ENCODE measurements around the gene NRF1.

Gene NRF1

DNA sequence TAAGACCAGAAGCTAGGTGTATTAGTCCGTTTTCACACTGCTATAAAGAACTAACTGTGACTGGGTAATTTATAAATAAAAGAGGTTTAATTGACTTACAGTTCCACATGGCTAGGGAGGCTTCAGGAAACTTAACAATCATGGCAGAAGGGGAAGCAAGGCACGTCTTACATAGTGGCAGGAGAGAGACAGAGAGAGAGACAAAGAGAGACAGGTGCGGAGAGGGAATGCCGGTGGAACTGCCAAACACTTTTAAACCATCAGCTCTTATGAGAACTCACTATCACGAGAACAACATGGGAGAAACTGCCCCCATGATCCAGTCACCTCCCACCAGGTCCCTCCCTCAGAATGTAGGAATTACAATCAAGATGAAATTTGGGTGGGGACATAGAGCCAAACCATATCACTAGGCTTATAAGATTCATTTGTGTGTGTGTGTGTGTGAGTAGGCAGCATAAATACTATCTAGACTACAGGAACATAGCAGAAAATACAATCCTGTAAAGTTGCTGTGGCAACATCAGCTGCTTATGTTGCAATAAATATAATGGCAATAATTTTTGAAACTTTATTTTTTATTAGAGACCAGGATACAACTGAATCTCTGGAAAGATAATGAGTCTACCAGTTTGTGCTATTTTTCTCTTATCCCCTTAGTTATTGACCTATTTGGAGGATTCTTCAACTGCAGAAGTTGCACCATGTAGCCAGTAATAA, 77.1 kb downstream of the NRF1 start:
- DNase-seq: no peak

DNA sequence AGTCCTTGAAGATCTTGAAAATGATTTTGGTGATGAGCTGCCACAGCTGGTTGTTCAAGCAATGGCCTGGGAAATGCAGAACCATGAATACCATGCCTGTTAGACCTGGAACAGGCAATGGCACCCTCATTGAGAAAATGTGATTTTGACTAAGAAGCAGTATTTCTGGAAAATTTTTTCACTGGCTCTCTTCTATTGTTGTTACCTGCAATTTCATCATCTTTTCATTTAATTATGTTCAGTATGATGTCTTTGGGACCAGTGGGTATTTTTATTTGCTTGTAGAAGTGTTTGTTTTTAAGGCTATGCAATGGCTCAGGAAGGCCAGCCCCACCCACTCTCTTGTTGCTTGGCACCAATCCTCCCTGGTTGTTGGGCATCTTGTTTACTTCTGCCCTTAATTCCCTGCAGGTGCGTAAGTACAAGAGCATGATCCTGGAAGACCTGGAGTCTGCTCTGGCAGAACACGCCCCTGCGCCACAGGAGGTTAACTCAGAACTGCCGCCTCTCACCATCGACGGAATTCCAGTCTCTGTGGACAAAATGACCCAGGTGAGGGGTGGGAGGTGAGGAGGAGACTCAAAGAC, 78.6 kb downstream of the NRF1 start:
- DNase-seq: no peak

DNA sequence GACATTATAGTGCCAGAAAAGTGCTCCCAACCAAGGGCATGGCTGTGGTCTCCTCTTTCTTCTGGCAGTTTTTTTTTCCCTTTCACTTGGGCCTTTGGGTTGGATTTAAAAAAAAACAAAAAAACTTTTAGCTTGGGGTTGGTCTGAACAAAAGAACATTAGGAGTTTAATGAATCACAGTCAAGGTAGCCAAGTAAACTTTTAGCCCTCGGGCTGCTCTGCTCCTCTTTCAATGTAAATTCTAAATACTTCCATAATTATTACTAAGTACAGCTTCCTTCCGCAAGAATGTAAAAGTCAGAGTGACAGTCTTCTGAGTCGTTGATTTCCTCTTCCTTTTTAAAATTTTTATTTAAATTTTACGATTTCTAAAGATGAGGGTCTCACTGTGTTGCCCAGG, 79.2 kb downstream of the NRF1 start:
- no peak for DNase-seq

DNA sequence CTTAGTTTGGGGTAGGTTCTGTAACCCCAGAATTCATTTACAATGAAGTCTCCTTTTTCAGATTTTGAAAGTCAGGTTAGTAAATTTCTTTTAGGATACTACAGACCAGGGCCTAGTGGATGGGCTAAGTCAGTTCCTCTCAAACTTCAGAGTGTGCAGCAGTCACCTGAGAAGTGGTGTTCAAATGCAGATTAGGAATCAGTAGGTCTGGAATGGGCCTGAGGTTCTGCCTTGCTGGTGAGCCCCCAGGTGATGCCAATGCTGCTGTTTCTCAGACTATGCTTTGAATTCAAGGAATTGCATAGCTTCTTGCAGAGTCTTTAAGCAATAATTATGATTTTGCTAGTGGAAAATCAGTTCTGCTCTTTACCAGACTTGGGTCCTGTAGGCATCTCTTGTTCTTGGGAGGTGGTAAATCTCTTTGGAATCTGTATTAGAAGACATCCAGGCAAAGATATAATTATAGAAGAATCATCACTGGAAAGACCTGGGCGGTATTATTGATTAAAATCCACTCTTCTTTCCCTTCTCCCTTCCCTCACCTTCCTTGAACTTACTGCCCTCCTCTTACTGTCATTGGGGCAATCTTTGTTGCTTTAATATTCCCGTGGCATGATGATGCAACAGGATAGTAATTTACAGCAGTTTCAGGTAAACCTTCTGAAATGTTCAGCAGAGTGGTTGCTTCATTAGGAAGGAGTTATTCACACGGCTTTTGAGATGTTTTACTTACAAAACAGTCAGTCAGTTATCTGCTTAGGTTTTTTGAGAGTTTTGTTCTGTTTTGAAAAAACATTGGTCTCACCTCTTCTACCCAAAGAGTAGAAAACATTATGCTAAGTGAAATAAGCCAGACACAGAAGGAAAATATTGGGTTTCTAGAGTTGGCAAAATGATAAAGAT, 87.2 kb downstream of the NRF1 start:
- DNase-seq: no peak

DNA sequence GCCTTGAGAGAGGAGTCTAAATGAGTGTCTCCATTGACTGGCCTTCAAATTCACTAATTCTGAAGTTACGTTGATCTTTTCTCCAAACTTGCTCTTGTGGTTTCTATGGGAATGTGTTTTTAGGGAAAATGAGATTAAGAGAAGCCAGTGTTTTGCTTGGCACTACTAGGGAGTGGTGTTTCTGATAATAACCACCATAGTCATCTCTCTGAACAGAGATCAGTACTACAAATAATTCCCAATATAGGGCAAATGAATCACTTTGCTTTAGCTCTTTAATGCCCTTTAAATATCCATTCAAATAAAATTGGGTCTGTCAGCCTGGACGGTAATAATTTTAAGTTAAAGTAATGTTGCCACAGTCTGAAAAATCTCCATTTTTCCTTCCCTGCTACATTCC, 90.8 kb downstream of the NRF1 start:
- no peak for DNase-seq

DNA sequence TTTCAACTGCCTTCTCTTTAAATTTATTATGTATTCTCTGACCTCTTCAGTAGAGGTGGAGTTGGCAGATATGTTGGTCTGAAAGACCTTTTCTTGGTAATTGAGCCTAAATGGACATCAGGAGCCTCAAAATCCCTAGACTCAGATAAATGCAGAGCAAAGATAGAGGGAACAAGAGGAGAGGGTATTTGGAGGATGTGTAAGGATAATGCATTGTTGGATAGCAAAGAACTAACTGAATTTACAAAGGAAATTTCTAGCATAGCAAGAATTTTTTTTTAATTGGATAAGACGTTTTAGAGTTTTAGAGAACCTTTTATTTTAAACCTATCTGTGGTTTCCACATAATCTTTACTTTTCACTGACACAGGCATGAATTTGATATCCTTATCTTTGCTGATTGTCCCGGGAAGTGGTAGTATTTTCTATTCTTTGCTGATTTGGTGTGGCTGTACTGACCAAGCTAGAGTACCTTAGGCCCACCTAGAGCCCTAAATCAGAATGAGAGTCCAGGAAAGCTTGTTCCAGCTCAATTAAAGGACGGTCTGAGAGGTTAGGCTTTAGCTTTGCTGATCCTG, 91.3 kb downstream of the NRF1 start:
- no peak for DNase-seq

DNA sequence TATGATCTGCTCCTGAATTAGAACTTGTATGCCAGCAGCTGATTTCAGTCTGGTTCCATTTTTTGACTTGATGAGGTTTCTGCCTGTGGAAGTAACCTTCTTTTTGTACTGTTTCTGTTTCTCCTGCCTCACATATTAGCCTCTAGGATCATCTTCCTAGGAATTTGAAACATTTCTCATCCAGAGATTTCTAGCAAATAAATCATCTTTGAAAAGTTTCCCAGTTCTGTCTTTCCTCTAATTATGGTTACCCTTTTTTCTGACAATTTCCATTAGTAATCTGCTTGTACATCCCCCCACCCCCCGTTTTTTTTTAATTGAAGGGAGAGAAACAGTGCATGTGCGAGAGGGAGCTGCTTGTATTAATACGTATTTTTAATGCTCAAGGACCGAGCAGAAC, 92.2 kb downstream of the NRF1 start:
- DNase-seq: no peak

DNA sequence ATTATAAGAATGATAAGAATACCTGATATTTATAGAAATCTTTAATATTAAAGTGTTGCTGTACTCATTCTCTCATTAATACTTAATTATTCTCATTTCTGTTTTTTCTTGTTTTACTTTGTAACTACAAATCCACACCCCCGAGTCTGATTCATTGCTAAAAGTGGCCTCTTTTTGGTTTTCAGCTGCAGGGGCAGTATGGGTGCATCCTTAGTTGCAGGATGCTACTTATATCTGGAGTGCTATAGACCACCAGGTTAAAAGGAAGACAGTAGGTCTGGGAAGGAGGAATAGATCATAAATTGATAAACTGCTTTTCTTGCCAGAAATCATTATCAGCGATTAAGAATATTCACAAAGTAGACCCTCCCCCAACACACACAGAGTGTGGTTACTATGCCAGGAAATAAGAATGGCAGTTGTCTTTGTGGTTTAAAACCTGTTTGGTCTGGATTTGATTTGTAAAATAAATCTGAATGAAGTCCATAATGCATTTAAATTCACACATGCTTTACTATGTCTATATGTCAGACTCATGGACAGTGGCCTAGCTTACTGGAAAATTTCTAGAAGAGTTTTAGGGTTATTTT, 96.5 kb downstream of the NRF1 start:
- no peak for DNase-seq

DNA sequence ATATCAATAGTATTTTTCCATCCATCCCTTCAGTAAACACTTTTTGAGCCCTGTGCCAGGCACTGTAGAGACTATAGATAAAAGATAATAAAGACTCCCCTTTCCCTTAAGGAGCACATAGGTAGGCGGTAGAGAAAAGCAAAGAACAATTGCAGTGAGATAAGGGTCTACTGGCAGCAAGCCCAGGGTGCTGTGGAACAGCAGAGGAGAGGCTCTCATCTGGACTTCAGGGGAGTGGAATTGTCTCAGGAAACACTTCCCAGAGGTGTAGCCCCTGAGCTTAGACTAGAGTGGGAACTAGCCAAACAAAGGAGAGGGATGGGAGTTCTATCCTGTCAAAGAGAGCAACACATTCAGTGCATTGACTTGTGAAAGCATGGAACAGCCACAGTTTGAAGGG, 102.0 kb downstream of the NRF1 start:
- DNase-seq: no peak

DNA sequence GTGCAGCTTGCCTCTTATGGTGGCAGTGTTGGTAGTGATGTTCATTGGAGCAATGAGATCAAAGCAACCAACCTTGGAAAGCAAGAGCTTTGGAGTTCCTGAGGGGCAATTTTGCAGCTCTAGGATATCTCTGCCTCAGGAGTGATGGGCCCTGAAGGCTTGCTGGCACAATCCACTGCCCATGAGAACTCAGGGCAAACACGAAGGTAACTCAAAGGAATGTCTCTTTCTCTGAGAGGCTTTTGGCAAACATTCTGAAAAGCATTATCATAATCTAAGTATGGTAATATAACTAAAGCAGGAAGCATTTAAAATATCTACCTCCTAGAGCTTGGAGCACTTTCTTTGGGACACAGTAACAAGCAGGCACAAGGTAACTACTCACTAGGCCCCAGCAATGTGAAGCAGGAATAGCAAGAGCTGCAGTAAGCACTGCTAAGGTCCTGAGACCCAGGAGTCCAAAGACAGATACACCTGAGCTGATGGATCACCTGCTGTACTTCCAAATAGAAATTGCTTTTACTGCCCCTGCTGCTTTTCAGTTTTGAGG, 103.1 kb downstream of the NRF1 start:
- no peak for DNase-seq

DNA sequence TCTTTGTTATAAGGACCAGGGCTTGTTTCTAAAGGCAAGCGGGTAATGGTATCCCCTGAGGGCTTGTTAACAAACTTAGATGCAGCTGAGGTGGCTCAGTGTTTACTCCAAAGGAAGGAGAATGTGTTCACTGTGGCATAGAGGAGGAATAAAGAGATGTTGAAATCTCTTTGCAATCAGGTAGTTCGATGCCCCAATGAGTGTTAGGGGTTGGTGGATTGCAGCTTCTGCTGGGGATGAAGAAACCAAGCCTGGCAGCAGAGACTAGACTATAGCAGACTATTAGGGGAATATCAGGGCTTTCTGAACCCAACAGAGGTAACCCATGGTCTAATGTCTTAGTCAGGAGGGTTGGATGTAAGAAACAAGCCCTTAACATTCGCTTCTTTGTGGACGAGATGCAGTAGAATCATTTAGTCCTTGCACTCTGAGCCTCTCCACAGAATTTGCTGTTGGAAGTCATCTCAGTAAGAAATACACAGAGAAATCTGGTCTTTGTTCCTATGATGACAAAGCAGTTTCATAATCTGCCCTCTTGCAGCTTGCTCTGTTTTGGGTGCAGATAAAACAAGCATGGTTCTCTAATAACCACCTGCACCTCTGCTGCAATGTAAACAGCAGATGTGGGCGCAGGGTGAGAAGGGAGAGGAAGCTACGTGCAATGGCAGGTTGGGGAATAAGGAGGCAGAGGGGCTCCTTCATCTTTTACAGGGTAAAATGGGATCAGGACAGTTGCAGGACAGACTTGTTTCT, 108.6 kb downstream of the NRF1 start:
- no peak for DNase-seq

DNA sequence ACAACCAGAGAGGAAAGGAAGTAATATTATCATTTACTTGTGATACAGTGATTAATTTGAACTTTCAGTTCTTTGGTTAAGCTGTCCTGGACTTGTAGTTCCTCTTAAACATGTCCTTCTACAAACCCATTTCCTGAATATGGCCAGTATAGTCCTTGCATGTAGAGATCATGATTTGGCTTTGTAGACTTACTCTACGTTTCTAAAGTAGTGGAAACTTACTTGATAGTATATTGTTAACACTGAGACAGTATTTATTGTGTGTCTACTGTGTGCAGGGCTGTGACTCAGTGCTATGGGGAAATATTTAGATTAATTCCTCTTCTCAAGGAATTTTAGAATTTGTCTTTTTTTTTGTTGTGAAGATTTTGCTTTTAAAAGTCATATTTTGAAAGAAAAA, 109.5 kb downstream of the NRF1 start:
- no peak for DNase-seq

DNA sequence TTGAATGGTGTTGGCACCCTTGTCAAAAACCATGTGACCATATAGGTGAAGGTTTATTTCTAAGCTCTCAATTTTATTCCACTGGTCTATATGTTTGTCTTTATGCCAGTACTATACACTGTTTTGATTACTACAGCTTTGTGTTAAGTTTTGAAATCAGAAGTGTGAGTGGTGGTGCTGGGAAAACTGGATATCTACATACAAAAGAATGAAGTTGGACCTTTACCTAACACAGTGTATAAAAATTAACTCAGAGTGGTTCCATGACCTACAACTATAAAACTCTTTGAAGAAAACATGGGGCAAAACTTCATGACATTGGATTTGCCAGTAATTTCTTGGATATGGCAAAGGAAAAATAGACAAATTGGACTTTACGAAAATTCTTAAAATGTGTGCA, 112.2 kb downstream of the NRF1 start:
- DNase-seq: no peak

DNA sequence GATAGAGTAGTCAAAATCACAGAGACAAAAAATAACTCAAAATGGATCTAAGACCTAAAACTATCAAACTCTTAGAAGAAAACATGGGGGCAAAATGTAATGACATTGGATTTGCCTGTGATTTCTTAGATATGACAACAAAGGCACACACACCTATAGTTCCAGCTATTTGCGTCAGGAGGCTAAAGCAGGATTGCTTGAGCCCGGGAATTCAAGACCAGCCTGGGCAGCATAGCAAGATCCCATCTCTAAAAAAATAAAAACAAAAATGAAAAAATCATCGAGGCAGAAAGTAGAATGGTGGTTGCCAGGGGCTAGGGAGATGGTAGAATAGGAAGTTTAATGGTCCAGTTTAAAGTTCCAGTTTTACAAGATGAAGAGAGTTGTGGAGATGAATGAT, 113.3 kb downstream of the NRF1 start:
- DNase-seq: no peak

DNA sequence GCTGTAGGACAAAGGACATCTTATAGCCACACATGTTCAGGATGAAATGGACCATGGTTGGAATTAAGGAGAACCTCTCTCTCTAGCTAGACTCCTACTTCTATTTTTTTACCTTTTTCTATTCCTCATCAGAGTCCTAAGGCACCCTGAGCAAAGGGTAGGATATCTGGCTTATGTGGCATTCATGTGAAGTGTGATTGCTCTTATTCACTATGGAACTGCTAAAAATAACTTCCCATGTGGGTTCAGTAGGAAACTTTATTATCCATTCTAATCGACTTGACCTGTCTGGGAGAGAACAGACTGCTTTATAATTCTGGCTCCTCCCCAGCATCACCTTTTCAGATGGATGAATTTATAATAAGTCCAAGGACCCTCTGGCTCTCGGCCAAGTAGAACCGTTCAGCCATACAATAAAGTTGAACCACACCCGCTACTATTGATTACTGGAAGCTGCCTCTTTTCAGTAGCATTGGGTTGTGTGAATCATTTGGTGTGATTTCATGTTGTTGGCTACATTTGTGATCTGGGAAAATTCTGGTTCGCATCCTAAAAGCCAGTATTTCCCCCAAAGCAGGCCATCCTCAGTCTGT, 117.5 kb downstream of the NRF1 start:
- no peak for DNase-seq

DNA sequence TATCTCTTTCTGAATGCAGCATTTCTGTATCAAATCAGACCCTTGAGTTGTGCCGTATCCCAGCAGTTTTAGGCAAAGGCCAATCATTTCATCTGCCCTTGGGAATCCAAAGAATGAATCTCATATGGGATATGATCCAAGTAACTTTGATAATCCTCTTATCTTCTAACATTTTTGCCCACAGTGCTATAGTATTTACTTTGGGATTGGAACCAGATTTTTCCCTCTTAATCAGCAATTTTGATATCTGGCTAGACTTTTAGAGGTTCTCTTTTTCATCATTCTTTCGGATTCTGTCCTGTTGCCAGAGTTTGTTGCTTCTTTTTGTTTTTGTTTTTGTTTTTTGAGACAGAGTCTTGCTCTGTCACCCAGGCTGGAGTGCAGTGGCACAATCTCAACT, 118.0 kb downstream of the NRF1 start:
- no peak for DNase-seq

DNA sequence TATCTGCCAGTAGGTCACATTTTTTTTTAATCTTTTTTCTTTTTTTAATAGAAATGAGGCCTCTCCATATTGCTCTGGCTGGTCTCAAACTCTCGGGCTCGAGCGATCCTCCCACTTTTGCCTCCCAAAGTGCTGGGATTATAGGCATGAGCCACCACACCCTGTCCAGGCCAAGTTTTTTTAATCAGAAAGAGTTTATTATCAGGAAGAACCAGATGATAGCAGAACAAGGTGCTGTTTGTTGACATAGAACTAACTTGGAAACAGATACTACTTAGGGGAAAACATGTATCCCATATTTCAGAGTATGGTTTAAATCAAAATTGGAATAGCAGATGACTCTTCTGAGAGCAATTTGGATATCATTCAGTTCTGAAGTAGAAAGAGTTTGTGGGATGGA, 118.6 kb downstream of the NRF1 start:
- no peak for DNase-seq

DNA sequence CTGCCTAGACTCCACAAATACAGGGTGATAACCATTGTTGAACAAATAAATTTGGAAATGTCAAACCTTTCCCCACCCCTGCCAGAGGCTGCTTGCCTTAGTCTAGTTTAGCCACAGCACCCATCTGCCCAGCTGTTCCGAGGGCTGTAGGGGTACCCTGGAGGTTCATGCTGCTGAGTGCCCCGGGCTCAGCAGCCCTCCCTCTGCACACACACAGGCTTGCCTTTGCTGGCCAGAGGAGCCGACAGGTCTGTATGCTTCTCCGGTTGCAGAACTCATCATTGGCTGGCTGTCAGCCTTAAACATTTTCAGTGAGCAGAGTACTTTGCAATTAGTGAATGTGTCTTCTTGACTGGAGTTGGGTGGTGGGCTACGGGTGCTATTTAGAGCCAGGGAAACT, 122.9 kb downstream of the NRF1 start:
- DNase-seq: no peak

DNA sequence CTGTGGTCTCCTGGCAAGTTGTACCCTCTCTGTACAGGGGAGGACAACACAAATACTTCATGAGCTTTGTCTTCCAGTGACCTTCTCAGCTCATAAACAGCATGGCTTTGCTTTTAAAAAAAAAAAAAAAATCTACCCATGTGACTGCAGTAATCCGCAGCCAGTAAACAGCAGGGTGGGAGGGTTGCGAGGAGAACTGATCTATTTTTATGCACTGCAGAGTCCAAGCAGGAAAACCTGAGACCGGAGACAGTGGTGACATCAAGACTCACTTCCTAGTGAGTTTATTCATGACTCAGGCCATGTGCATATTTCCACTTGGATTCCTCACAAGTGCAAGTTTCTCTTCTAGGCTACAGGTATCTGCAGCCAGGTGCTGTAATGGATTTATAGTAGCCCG, 127.9 kb downstream of the NRF1 start:
- DNase-seq: no peak

DNA sequence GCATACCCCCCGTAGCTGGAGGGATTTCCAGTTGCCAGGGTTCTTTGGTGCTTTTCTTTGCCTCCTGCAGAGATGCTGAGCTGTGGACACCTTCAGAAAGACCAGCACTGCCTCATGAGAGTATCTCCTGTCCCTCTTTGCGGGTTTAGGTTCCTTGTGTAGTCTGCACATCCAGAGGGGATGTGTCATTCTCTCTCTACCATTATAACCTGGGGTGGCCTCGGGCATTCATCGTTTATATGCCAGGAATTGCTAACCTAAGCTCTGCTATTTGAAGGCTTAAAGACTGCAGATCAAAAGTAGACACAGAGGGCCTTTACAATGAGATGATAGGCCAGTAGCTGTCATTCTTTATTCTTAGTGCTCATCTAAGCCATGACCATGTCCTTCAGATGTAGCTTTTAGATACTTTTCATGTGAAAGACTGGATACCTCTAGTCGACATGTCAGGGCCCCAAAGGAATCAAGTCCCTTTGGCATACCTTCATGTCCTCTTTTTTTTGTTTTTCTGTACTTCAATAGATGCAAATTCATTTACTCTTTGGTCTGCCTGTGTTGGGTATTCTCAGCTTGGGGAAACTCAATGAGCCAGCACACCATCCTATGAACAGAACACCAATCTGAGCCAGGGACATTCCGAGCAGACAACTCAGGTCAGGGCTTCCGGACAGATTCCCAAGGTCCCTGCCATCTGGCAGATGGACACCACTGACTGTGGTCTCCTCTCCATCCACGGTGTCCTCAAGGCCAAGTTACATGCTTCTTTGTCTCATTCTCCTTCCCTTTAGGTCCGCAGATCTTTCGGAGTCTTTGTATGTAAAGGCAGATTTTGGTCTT, 129.3 kb downstream of the NRF1 start:
- no peak for DNase-seq

DNA sequence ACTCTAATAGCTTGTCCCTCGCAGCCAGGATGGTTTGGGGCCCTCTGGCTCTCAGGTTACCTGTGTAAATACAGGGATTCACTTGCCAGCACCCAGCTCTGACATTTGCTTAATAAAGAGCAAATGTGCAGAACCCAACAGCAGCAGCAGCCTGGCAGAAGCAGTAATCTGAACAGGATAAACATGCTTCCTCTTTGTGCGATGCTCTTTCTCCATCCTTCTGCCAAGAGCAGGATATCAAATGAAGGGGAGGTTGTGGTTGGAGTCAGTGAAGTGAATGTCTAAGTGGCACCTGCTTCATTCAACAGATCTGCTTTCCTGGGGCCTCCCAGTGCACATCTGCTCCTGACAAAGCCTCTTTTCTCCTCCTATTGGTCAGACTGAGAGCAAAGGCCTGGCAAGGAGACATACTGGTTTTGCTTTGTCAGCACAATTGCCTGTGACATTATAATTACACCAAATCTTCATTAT, 130.3 kb downstream of the NRF1 start:
- DNase-seq: no peak
